ENCODE measurements around the gene FBXO41.
"Not testable (repeated sequence)": the region's sequence is repeated elsewhere in the genome, so short reads cannot be mapped to it uniquely, and the experiment has no call there.

FBXO41 gene

DNA sequence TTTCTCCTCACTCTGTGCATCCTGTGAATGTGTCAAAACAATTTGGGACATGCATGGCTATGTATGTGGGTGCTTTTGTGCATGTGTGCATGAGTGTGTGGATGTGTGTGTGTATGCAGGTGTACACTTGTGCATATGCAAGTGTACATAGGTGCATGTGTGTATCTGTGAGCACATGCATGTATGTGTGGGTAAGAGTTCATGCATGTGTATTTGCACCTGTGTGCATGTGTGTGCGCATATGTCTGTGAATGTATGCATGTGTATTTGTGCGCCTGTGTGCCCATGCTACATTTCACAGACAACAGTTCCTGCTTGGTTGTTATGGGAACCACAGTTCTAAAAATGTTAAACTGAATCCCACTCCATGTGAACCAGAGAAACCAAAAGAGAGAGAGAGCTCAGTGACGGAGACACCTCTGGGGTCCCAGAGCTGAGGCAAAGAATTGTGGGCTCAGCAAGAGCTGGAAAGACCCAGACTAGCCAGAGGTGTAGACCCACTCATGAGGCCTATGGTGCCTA is 1.9 kb upstream of the FBXO41 start:
- DNase-seq: no peak

GRCh38 chr2:73285159-73285739 is 971 bp upstream of the FBXO41 start:
- peak in 1 of 5 experiments; percentile 38 for DNase-seq

- peak in 1 of 5 experiments; percentile 44 for DNase-seq
Measured at GRCh38 chr2:73283545-73284295, 558 bp downstream of the FBXO41 start.

DNA sequence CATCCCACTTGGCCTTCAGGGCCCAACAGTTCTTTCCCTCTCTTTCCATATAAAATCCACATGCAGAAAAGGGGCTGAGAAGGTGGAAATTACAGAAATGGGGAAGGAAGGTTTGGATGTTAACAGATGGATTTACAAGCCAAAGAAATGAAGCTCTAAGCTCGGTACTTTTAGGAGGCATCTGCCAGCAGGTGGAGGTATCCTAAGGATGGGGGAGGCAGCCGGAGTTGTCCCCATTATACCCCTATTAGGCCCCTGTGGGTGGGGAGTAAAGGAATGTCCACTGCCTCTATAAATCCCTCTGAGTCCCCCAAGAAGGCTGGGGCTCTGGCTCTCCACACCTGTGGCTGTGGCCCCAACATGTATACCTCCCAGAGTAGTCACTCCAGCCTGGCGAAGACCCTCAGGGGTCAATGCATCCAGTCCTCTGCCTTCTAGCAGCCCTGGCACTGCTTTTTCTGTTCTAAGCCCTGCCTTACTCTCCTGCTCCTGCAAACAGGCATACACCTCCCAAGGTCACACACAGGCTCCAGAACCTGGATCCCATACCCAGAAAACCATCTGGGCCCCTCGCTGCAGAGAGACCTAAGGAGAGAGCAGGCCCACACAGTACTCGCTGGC is 1.2 kb downstream of the FBXO41 start:
- DNase-seq: no peak

- DNase-seq: no peak
Measured at GRCh38 chr2:73281244-73281643, 3.0 kb downstream of the FBXO41 start.

DNA sequence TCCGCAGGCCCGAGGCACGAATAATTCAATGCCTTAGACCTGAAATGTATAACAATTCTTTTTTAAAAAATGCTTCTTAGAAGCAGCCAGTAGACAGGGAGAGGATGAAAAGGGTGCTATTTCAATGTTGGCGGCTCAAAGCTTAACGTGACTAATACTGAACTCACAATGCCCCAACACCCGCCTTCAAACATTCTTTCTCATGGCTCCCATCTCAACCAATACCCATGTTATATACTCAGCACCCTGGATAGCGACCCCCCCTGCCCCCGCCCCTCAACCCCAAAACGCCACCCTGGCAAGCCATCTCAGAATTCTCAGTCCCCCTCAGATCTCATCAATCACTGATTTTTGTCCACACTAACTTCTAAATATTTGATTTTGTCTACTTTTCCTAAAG is 4.4 kb downstream of the FBXO41 start:
- no peak for DNase-seq

DNA sequence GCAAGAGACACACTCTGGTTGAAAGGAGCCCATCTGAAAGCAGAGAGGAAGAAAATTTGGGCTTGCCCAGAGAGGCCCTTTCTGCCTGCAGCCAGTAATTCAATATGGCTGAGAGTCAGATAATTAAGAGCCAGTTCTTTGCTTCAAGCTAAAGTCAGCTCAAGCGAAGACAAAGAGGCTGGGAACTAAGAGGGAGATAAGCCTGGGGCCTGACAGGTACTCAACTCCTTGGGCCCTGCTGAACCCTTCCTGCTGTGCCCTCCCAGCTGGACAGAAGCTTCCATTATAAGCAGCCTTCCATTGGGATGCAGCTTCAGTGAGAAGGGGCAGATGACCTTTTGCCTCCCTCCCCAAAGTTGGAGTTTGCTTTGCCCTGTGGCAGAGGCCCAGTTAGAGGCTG is 12.0 kb downstream of the FBXO41 start:
- DNase-seq: no peak

GRCh38 chr2:73269686-73270465 is 14.4 kb downstream of the FBXO41 start:
- peak in 1 of 5 experiments; percentile 15 for DNase-seq

DNA sequence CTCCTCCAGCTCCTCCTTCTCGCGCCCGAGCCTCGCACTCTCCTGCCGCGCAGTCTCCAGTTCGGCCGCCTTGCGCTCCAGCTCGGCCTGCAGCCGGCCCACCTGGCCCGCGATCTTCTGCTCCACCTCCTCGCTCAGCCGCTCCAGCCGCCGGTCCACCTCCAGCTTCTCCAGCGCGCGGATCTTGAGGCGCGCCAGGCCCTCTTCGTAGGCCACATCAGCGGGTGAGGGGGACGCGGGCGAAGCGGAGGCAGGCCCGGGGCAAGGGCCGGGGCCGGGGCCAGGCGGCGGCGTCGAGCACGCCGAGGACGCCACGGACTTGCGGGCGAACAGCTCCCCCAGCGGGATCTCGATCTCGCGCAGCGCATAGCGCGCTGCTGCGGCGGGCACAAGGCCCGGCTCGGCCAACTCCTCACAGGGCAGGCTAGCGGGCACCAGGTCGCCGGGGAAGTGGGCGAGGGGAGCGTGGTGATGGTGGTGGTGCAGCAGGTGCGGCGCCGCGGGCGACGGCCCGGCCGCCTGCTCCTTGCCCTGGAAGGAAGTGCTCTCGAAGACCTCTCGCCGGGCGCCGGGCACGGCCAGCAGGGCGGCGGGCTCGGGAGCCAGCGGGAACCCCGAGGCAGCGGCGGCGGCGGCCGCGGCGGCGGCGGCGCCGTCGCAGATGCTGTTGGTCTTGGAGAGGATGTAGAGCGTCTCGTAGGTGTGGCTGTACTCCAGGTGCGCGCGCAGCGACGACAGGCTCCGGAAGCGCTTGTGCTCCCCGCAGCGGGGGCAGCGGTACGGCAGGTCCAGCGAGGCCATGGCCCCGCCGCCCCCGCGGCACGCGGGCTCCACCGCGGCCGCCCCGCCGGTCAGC is 15.2 kb downstream of the FBXO41 start:
- DNase-seq: peak; percentile 59 to 91 (median 61)

DNA sequence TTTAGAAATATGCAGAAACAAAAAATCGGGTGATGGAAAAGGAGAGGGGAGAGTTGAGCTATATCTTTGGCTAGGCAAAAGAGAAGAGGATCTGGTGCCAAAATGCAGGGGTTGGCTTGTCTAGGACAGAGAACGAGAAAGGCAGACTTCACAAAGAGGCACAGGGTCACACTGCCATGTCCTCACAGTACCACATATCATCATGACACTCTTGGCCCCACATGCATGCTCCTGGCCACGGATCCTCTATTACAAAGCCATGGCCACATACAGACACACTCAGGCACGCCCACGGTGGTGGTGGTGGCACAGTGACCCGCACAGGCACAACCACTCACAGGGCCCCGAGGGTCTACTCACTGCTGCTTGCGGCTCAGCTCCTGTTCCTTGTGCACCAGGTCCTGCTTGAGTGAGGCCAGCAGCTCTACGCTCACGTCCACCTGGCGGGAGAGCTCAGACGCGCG is 15.9 kb downstream of the FBXO41 start:
- DNase-seq: no peak

- no peak for DNase-seq
Measured at GRCh38 chr2:73267008-73267407, 17.3 kb downstream of the FBXO41 start.

- DNase-seq: no peak
Measured at GRCh38 chr2:73266061-73266901, 18.0 kb downstream of the FBXO41 start.

GRCh38 chr2:73265298-73266060 is 18.8 kb downstream of the FBXO41 start:
- no peak for DNase-seq

- DNase-seq: no peak
Measured at GRCh38 chr2:73264783-73265182, 19.5 kb downstream of the FBXO41 start.

DNA sequence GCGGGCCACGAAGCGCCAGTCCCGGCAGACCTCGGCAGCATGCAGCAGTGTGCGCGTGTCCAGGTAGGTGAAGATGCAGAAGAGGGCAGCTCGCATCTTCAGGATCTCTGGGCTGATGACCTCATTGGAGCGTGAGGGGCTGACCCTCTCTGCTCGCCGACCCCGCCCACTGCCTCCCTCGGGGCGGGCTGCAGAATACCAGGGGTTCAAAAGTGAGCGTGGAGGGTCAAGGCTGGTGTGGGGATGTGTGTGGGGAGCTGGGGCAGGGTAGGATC is 20.0 kb downstream of the FBXO41 start:
- DNase-seq: no peak

- DNase-seq: no peak
Measured at GRCh38 chr2:73263540-73264331, 20.5 kb downstream of the FBXO41 start.

DNA sequence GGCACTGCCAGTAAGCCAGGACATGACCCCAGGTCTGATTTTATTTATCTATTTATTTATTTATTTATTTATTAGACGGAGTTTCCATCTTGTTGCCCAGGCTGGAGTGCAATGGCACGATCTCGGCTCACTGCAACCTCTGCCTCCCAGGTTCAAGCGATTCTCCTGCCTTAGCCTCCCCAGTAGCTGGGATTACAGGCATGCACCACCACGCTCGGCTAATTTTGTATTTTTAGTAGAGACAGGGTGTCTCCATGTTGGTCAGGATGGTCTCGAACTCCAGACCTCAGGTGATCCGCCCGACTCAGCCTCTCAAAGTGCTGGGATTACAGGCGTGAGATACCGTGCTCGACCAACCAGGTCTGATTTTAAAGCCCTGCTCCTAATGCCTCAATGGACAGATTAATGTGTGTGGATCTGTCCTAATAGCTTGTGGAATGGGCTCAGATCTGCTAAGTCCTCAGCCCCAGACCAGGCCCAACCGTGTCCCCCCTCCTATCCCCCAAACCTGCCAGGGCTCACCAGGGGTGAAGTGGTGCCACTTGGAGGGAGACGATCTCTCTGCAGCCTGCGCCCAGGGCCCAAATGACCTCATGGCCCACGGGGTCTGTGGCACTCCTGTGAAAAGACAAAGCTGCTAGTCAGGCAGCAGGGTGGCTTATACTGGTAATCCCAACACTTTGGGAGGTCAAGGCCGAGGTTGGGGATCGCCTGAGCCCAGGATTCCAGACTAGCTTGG is 21.4 kb downstream of the FBXO41 start:
- not testable (repeated sequence) for DNase-seq

DNA sequence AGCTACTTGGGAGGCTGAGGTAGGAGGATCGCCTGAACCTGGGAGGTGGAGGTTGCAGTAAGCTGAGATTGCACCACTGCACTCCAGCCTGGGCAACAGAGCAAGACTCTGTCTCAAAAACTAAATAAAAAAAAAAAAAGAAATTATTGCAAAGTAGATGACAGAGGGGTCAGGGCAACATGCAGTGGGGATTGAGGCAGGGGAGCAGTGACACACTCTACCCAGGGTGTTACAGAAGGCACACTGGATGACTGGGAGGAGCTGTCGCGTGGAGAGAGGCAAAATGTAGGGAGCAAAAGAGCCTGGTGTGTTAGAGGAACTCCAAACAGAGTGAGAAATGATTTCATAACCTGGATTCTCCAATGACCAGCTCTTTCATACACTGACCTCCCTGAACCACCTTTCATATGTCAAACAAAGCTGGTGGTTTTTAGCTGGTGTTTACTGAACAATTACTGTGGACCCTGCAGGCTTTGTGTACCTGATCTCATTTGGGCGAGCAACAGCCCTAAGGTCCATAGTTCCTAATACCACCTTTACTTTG is 22.1 kb downstream of the FBXO41 start:
- no peak for DNase-seq

Data from T-helper 2 cell (primary cell).